GM19452 (cell line): Measurements from ENCODE around the gene KLHL40.

Source experiments
- ATAC-seq: cut with Tn5 transposase; IDR thresholded peaks from one replicate; pipeline ENCODE4 v1.9.1; 2021; ENCODE audit not compliant: unreplicated experiment

Gene KLHL40

DNA sequence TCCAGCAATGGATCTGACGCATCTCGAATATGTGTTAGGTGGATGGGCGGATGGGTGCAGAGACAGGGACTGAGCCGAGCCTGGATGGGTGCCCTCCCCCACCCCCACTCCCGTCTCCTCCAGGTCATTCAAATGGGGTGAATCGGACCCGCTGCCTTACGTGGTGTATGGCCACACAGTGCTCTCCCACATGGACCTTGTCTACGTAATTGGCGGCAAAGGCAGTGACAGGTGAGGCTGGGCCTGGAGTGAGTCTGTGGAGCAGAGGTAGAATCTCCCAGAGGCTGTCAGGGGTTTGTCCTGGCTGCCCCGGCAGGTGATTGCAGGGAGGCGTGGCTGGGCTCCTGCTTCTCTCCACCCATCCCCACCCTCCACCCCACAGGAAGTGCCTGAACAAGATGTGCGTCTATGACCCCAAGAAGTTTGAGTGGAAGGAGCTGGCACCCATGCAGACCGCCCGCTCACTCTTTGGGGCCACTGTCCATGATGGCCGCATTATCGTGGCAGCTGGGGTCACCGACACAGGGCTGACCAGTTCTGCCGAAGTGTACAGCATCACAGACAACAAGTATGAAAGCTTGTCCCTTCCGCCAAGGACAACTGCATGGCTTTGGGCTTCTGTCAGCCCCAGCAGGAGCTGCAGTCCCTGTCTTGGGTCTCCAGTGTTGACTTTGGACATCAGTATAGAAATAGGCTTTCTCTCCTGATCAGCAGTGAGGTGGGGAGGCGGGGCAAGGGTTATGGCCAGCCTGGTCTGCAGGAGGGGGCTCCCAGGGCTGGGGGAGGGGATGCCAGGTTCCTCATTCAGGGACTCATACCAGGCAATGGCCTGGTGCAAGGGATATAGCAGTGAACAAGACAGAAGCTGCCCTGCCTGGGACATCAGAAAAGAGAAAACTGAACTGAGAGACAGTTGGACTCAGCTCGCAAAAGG lies 3.4 kb downstream of the KLHL40 start:
- no peak for ATAC-seq

DNA sequence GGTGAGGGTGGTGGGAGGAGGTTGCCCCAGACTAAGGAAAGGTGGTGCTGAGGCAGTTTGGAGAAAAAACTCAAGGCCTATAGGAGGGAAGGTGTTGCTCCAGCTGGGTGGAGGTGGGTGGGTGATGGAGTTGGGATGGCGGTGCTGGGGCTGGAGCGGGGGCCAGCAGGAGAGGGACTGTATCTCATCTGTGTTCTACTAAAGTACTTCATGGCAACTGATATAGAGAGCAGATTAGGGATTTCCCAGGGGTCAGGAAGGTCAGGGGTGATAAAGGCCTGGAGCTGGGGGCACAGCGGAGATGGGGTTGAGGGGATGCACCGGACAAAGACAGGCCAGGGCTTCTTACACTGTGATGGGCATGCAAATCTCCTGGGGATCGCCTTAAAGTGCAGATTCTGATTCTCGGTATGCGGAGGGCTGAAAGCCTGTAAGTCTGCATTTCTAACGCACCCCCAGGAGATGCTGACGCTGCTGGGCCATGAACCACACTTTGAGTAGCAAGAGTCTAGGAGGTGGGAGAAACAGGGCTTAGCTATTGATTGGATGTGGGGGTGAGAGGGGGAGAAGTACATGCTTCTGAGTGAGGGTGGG lies 4.2 kb downstream of the KLHL40 start:
- no peak for ATAC-seq

DNA sequence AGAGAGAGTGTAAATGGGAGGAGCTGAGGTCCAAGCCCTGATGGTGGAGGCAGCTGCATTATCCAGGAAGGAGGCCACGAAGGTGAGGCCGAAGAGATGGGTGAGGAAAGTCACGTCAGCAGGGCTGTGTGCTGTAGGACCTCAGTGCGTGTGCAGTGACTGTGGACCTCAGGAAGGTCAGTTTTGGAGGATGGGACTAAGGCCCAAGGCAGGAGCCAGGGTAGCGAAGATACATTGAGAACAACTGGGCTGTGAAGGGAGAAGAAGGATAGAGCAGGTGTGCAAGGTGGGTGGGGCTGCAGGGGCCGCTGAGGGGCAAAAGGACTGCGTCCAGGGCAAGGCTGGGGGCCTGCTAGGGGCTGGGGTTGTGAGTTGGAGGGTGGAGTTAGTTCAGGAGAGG lies 4.9 kb downstream of the KLHL40 start:
- no peak for ATAC-seq

DNA sequence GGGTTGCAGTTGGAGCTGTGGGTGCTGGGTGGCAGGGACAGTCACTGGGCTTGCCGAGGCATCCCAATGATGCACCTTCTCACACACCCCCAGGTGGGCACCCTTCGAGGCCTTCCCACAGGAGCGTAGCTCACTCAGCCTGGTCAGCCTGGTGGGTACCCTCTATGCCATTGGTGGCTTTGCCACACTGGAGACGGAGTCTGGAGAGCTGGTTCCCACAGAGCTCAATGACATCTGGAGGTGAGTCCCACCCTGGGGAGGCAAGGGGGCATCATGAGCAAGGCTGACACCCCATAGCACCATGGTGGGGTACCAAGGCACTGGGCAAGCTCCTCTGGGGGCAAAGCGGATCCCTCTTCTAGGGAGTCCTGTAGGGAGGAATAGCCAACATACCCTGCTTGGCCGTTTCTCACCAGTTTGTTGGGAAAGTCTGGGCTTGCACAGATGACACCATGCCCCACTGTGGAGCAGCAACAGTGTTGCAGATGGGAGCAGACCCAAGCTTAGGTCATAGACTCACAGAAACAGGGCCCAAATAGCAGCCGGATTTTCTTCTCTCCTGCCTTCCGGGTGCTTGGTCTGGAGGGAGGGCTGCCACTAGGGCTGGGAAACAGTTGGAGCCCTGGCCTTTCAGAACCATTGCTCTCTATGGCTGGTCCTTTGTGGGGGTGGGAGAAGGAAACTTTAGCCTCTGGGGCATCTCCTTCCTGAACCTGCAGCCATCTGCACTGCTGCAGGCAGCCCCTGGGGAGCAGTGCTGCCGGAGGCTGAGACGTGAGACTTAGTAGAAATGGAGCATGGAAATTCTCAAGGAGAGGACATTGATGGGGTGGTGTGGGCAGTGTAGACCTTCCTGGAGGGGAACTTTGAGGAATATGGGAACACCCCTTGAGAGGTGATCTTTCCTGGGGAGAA lies 5.7 kb downstream of the KLHL40 start:
- ATAC-seq = no peak

GRCh38 chr3:42691816-42692666 lies 6.7 kb downstream of the KLHL40 start:
- no peak for ATAC-seq

- ATAC-seq = no peak
These were observed 7.6 kb downstream of the KLHL40 start for GRCh38 chr3:42692667-42693529.

- no peak for ATAC-seq
These were observed 8.2 kb downstream of the KLHL40 start for GRCh38 chr3:42693530-42693930.

DNA sequence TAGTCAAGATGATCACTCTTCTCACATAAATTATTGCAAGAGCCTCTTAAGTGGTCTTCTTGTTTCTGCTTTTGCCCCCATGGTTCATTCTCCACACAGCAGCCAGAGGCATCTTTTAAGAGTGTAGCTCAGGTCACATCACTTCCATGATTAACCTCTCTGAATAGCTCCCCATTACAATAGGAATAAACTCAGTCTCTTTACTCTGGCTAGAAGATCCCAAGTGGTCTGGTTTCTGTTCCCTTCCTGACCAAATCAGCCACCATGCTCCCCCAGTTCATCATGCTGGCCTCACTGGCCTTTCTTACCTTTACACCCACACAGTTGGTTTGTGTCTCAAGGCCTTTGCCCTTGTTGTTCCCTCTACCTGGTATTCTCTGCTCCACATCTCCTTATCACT lies 9.0 kb downstream of the KLHL40 start:
- no peak for ATAC-seq

GRCh38 chr3:42696356-42697288 lies 11.3 kb downstream of the KLHL40 start:
- ATAC-seq = no peak

DNA sequence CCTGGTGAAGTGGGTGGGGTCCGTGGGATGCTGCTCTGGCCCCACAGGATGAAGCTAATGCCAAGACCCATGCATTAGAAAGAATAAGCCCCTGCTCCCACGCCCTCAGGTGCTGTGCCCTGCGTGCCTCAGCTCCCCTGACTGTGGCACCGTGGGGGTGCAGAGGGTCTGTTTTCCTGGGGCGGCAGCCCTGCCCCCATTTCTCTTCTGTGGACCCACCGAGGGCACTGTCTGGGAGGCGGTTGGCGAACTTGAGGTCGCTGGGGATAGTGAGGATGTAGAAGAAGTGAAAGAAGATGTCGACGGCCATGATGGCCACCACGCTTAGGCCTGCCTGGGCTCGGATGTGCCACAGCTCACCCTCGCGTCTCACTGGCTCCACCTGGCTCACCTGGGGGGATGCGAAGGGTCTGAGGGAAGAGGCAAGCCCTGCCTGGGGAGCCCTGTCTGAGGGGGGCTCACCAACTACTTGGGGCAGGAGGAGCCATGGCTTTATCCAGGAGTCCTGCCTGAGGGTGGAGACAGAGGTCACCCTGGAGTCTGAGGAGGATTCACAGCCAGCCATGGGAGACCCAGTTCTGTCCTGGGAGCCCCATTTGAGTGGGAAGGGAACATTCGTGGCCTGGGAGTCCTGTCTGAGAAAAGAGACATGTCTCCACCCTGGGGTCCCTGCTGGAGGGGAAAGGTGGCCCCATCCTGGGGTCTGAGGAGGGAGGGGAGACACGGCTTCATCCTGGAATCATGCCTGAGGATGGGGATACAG lies 12.1 kb downstream of the KLHL40 start:
- ATAC-seq = no peak

DNA sequence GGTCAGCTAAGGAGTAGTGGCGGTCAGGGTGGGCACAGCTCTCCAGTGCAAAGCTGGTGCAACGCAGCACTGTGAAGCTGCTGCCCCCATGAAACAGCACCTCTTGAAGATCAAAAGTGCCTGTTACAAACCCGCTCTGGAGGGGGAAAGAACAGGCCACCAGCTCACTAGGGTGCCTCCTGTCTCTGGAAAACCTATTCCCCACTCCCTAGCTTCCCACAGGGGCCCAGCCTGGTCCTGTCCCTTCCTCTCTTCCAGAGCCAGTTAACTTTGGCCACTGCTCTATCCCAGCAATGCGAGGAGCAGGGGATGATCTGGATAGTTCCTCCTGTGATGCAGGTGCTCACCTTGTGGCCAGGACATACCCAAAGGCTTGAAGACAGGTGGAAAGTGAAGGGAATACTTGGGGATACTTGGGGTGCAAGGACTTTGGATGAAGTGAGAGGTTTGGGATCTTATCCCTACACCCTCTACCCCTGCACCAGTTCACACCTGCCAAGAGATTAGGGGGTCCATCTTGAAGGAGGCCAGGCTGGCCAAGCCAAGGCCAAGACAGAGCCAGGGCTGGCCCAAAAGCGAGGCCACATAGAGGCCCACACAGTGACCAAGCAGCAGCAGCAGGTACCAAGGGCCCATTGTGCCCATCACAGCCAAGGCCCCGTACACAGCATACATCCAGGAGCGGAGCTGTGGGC lies 13.0 kb downstream of the KLHL40 start:
- no peak for ATAC-seq

DNA sequence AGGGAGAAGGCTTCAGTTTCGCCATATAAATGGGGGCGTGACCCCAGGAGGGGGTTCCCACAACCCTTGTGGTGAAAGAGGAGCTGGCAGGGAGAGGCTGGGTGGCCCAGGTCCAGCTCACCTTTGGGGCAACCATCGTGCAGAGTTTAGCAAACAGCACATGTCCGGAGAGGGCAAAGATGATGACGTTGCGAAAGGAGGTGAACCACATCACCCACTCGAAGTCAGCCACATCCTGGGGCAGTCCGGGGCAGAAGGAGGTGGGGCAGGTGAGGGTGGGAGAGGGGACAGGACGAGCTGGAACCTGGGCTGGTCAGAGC lies 13.5 kb downstream of the KLHL40 start:
- no peak for ATAC-seq

DNA sequence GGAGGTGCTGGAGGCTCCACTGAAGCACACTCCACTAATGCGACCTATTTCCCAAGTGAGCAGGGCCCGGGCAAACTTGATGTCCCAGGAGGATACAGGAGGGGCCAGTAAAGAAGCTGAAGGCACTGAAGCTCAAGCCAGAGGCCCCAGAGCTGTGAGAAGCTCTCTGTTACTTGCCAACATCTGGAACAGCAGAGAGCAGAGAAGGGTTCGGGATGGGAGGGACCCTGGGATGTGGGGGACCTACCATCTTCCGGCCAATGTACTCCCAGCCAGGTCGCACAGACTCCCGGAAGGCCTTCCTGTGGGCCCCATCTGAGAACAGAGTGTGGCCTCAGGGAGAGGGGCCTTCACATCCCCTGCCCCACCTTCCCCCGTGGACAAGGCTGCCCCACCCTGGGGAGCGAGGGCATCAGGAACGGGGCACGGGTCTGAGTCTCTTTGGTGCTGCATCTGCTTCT lies 14.2 kb downstream of the KLHL40 start:
- ATAC-seq = no peak

DNA sequence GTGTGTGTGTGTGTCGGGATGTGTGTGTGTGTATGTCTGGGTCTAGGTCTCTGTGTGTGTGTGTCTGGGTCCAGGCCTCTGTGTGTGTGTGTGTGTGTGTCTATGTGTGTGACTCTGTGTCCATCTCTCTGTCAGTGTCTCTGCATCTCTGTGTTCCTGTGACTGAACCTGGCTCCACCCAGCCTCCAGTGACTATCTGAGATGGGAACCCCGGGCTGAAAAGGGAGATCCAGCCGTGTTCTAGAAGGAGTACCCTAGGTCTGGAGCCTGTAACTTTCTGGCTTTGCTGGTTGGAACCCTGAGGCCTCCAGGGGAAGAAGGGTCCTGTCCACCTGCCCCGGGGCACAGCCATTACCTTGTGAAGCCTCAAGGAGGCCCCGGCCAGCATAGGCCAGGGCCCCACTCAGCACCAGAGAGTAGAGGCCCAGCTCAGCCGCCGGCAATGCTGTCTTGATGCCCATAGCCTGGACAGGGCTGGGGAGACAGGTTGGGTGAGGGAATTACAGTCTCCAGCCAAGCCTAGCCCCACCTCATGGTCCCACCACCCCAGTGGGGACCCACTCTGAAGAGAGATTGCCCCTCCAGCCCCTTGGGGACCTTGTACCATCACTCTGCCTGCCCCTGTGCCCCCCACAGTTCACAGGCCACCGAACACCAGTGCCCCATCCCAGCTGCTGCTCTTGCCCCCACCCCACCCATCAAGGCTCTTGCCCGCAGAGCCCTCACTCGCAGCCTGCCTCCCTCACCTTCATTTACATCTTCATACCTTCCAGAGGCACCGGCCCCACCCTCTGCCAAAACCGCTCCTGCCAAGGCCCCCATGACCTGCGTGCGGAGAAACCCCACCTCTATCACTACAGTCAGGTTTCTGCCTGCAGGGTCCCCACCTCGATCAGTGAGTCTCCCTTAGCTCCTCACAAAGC lies 15.3 kb downstream of the KLHL40 start:
- ATAC-seq = no peak

- ATAC-seq = no peak
These were observed 16.2 kb downstream of the KLHL40 start for GRCh38 chr3:42701371-42702065.
